GM19328 (cell line): ENCODE results near the gene SH2D4B.
A peak's percentile ranks its signal among the peaks of the same experiment; 100 is the strongest.

Experiments used
- ATAC-seq: cut with Tn5 transposase; IDR thresholded peaks from one replicate; pipeline ENCODE4 v1.9.1; 2021; ENCODE audit warnings: mild to moderate bottlenecking, moderate library complexity; ENCODE audit not compliant: unreplicated experiment

The SH2D4B gene

DNA sequence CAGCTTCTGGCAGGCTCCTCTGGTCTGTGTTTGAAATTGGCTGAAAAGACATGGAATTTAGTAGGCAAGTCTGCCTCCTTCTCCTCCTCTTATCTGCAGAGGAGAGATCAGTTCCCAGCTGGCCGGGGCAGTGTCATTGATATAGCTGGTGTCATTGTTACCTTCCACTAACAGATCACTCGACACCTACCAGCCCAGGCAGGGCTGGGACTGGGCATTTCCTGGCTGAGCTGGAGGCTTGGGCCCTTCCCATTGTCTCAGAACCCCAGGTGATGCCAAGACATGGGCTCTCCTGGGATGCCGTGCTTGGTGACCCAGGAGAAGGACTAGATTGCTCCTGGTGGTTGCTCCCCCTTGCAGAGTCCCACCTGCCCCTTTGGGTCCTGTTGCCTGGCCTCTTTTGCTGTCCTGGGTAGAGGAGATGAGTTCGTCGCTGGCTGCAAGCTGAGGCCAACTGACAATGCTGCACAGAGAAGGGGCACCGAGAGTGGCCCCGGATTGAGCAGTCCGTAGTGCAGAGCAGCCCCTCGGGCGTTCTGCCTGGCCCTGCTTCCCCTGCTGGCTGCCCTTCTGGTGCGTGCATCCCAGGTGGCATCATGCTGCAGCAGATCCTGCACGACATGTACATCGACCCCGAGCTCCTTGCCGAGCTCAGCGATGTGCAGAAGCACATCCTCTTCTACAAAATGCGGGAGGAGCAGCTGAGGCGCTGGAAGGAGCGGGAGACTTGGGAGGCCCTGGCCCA lies at the start of gene SH2D4B:
Gene SH2D4B, plus strand, starts transcription at position 167 of the 745 bp plus-strand sequence. Its CDS starts 430 bp downstream, at position 597.
- ATAC-seq = no peak

DNA sequence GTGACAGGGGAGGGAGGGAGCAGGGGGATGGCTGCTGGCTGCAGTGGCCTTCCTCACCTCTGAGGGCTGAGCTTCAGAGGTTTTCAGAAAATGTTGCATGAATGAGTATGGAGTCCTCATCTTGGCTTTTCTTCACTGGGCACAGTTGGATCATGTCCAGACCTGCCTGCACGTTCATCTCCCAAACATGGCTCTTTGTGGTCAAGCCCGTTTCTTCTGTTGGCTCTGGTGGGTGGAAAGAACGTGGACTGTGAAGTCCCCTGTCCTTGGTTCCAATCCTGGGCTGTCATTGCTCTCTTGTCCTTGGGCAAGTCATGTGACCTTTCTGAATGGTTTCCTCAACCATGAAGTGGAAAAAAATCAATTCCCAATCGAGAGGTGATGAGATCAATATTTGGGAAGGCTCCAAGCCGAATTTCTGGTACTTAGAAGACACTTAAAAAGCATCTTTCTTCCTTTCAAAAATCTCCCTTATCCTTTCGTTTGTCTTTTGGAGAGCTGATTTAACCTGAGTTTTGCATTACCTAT lies 49.1 kb upstream of the SH2D4B start:
- no peak for ATAC-seq

DNA sequence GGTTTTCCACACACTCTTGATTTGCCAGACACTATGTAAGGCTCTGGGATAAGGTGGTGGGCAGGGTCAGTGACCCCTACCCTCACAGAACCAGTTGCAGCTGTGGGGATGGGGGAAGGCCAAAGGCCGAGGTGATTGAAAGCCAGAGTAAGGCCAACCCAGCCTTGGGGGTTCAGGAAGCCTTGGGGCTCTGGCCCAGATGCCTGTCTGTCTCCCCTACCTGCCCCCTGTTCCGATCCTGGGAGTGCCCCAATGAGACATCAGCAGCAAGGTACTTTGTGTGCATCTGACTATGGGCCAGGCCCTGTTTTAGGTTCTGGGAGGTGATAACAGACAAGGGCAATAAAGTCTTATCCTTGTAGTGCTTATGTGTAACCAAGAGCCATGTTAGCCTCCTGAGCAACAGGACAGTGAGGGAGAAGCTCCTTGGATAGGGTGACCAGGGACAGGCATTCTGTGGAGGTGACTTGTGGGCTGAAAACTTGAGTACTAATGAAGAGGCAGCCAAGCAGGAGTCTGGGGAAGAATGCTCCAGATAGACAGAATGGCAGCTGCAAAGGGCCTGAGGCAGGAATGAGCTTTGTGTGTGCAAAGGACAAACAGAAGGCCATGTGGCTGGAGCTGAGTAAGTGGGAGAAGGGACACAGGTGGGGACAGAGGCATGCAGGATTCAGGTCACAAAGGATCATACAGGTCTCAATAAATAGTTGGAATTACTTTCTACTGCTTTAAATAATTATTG lies 48.2 kb upstream of the SH2D4B start:
- ATAC-seq = no peak

DNA sequence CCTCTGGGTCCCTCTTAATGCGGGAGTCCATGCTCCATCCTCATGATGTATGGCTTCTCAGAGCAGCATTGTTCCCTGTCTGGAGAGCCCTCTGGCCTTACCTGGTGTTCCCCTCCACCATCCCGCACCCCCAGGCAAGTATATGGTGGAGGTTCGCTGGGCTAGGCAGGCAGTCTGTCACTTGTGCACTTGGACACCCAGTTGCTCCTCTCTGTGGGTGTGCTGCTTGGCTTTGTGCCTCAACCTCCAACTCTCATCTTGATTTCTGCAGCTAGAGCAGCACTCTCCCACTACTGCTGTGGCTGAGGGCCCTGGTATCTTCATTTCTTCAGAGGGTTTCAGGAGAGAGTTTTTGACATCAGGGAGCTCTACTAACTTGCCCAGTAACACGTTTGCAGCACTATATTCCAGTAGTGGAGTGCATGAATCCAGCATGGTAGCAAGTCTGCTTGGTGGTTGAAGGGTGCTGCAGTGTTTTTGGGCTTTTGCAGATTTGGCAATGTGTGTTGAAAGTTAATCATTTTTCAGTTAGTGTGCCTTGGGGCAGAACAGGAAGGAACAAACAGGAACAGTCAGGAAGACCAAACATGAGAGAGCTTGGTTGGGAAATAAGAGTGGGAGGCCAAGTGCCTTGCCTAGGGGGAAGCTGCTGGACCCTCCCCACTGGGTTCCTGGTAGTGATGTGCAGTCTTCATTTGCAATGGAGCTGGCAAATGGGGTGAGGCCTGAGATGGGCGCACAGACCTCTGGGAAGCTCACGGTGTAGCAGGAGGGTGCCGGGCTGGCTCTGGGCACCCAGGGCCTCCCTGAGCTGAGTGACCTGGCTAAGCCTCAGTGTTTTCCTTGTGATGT lies 46.2 kb upstream of the SH2D4B start:
- no peak for ATAC-seq

DNA sequence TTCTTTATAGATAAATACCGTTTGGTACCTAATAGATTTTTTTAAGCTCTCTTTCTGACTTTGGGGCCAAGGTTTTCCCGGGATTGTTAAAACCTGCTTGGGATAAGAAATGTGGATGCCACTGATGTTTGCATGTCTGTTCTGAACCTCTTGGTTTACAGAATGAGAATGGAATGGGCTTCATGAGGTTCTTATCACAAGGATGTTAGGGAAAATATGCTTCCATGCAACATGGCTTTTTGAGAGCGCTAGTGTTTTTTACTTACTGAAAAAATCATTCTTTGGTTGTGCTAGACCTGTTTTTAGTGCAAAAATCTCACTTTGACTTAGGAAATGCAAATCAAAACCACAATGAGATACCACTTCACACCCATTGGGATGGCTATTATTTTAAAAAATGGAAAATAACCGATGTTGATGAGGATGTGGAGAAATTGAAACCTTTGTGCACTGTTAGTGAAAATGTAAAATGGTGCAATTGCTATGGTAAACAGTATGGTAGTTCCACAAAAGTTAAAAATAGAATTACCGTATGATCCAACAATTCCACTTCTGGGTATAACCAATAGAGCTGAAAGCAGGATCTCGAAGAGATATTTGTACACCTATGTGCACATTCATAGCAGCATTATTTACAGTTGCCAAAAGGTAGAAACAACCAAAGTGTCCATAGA lies 44.7 kb upstream of the SH2D4B start:
- peak; percentile 38 for ATAC-seq

DNA sequence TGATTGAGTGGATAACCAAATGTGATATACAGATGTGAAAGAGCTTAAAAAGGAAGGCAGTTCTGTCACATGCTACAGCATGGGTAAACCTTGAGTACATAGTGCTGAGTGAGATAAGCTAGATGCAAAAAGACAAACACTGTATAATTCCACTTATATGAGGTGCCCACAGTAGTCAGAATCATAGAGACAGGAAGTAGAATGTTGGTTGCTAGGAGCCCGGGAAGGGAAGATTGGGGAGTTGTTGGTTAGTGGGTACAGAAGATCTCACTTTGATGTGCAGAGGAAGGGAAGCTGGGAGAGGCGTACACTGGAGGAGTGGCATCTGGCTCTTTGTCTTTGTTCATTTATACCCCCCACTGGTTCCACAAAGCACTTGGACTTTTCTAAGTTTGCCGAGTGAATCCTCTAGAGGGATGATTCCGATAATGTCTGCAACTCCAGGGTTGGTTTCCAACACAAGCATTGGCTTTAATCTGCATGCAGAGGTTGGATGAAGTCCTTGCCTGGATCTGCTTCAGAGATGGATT lies 44.1 kb upstream of the SH2D4B start:
- peak; percentile 48 for ATAC-seq

DNA sequence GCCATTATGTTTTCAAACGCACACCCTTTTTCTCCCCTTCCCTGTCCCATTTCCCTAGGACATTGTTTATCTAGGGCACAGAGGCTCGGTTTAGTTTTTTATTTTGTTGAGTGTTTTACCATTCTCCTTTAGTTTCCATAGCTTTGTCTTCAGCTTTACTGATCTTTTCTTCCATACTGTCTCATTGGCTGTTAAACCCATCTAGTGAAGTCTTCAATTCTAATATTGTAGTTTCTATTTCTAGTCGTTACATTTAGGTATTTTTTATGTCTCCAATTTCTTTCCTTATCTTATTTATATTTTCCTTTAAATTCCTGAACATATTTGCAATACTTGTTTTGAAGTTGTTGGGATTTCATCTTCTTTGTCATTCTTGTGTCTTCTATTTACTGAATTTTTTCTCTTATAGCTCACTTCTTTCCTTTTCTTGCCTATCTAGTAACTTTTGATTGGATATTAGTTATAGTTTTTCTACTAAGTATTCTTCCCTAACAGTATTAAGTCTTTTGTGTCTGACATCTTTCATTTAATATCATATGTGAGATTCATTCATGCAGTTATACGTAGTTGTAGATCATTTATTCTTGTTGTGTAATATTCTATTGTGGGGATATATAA lies 41.0 kb upstream of the SH2D4B start:
- no peak for ATAC-seq

DNA sequence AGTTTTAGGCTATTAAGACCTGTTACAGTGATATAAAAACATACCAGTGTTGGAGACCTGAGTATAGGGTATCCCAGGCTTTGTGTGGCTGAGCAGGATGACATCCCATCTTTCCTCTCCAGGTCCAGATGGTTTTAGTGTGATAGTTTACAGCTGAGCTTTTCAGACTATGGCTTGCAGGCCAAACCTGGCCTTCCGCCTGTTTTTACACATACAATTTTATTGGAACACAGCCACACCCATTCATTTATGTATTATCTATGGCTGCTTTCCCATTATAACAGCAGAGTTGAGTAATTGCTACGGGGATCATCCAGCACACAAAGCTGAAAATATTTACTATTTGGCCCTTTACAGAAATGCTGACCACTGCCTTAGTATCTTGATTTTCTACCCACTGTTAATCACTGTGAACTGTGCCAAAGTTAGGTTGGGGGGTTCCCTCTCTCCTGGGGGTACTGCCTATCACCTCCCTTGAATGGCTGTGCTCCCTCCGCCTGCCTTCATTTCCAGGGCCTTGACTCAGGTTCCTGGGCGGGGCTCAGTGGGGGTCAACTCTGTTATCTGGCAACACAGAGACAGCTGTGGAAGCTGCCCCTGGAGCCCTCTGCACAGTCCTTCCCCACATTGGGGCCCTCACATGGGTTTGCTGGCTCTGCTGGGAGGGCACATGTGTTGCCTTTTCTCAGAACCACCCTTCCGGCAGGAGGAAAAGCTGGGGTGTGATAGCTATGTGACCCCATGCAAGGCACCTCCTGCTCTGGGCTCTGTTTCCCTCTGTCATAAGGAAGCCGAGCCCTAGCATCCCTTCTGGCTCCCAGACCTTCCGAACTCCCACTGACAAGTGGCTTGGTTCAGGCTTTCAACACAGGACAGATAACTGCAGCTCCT lies 40.3 kb upstream of the SH2D4B start:
- no peak for ATAC-seq

DNA sequence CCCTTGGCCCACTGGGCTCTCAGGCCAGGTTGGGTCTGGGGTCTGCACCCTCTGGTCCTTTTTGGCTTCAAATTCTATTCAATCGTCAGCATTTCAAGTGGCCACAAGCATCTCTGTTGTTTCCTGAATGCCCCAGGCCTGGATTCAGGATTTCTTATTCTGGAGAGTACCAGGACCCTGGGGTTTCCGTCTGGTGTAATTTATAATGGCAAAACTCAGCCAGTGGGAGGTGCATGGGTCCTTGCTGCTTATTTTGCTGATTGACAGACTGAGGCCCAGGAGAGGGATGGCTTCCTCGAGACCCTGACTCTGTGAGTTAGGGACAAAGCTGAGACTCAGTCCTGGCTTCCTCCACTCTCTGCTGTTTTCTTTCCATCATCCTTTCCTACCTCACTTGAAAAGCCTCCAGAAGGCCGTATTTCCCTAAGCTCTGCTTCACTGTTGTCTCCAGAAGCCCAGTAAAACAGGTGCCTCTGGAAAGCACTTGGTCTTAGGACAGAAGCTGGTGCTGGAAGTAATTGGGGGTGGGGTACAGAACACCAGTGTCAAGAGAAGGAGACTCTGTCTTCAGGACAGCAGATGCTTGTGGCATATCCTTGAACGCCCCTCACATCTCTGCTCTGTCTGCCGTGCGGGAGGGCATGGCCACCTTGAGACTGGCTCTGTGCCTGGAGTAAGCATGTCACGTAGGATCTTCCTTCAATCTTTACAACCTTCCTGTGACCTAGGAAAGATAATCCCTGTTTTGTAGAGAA lies 39.4 kb upstream of the SH2D4B start:
- no peak for ATAC-seq

DNA sequence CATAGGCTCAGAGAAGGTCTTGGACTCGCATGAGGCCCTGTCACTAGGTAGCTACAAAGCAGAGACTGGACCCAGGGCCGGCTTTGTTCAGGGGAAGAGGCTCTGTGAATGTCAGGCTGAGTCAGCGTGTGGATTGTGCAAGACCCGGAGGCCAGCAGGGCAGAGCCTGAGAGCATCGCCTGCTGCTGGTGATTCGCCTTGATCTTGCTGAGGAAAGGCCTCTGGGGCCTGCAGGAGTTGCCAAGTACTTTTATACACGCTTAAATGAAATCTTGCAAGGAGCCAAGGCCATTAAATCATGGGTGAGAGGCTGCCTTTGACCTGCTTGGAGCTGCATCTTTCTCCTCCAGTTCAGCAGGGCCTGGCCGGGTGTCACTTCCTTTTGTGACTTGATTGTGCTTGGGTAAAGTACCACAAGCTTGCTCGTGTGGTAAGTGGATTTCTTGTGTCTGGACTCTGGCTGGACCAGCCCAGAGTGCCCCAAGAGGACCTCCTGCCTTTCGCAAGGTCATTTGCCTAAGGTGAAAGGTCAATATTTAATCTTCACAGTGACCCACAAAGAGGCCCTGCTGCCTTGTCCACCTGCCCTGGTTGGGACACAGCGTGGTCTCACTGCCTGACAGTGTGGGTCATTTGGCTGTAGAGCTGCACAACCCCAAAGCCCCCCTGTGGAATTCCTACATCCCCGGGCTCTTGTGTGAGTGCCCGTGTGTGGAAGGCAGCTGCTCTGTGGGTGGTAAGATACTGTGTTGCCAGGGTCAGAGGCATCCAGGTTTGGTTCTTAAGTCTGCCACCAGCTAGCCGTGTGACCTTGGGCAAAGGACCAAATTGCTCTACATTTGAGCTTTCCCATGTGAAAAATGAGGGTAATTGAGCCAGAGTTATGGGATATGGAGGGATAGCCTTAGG lies 38.6 kb upstream of the SH2D4B start:
- no peak for ATAC-seq

DNA sequence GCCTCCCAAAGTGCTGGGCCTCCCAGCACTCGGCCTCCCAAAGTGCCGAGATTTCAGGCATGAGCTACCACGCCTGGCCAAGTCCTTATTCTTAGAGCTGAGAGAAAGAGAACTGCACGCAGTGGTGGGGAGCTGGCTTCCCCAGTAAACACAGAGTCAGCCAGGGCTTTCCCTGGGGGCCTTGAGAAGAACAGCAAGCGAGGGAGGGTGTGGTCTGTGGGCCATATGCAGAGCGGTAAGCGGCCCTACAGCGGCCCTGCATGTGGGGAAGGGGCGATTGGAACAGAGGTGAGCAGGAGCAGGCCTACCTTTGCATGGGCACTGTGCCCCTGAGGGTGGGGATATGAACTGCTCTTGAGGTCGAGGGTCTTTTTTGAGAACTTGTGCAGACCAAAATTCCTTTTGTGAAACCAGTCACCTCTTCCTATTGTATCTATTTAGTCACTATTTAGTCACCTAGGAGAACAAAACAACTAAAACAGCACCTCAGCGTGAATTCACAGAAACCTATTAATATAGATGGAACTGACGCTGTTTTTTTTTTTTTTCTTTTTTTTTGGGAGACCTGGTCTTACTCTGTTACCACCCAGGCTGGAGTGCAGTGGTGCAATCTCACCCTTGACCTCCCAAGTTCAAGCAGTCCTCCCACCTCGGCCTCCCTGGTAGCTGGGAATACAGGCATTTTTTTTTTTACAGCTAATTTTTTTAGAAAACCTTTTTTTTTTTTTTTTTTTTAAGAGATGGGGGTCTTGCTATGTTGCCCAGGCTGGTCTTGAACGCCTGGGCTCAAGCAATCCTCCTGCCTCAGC lies 36.9 kb upstream of the SH2D4B start:
- peak; percentile 48 for ATAC-seq

DNA sequence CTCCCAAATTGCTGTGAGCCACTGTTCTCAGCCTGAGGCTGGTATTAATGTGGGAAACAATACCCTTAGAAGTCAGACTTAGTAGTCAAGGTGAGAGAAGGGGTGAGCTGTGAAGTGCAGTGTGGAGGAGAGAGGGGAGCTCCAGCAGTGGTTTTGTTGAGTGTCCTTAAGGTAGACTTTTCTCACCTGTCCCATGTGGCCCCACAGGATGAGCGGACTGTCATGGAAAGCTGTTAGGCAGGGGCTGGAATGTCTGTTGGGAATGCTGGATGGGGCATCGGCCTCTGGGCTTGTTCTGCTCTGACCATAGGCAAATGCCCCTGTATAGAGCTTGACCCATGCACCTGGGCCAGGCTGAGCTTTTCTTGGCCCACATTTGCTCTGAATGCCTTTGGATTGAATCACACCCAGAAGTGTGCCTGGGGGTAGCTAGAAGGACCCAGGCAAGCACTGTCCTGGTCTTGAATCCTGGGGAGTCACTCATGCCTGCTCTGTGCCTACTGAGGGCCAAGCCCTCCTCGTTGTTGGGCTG lies 36.3 kb upstream of the SH2D4B start:
- no peak for ATAC-seq

DNA sequence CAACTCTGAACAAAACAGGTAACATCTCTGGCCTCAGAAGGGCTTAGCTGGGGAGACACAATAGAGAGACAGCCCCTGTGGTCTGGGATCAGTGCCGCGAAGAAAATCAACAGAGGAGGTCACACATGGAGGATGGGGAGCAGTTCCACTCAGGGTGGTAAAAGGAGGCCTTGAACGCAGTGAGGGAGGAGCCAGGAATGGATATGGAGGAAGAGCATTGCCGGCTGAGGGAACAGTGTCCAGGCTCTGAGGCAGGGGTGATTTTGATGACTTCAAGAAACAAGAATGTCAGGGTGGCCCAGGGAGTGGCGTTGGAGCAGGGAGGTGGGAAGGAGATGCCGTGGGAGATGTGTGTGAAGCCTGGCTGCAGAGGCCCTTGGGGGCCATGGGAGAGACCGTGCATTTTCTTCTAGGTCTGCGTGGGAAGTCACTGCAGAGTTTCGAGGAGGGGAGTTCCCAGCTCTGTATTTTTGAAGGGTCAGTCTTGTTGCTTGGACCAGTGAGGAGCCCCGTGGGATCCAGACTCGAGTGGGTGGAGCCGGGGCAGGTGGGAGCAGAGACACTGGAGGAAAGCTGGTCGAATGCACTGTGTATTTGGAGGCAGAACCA lies 35.7 kb upstream of the SH2D4B start:
- no peak for ATAC-seq

DNA sequence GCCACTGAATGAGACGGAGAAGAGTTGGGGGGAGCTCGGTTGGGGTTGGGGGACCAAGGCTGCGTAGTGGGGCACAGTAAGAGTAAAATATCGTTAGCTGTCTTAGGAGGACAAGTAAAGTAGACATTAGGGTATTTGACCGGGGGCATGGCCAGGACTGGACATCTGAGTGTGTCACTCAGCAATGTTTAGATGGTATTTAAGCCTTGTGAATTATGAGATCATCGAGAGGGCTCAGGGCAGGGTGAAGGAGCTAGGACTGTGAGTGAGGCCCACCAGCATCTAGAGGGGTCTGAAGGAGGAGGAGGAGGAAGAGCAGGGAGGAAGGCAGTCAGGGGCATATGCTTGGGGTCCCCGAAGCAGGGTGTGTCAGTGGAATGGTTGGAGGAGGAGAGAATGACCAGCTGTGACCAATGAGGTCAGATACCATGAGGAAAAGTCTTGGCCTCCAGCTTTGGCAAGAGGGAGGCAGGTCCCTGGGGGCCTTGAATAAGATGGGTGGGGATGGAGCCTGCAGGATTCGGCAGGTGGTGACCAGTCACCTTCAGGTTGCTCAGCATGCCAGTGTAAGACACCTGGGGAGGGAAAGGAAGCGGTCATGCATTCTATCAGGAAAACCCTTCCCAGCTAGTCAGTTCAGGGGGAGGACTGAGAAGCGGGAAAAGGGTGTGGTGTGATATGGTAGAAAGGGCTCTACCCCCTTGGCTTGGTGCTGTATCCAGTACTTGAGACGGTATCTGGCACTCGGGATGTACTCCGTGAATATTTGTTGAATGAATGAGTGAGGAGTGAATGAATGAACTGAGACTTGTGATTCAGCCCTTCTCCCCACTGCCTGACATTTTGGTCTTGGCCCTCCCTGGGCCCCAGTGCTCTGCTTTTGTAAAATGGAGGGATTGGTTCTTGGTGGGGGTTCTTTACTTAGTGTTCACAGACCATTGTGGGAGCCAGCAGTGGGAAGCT lies 34.8 kb upstream of the SH2D4B start:
- no peak for ATAC-seq
